ENCODE results near the gene JMJD1C.

DNA sequence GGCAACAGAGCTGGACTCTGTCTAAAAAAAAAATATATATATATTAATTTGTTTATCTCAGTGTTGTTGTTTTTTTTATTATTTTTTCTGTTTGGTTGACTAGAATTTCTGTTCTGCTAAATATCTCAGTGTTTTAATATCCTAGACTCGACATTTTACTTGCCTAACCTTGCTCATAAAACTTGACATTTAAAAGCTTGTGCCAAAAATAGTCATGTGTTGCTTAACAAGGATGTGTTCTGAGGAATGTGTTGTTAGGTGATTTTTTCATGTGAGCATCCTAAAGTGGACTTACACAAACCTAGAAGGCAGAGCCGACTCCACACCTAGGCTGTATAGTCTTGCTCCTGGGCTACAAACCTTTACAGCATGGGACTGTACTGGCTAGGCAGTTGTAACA is 309.5 kb downstream of the JMJD1C start:
- no peak for TF ChIP-seq POLR2A (IDR thresholded peaks at IDR 0.05)
- TF ChIP-seq, protein P1, sequence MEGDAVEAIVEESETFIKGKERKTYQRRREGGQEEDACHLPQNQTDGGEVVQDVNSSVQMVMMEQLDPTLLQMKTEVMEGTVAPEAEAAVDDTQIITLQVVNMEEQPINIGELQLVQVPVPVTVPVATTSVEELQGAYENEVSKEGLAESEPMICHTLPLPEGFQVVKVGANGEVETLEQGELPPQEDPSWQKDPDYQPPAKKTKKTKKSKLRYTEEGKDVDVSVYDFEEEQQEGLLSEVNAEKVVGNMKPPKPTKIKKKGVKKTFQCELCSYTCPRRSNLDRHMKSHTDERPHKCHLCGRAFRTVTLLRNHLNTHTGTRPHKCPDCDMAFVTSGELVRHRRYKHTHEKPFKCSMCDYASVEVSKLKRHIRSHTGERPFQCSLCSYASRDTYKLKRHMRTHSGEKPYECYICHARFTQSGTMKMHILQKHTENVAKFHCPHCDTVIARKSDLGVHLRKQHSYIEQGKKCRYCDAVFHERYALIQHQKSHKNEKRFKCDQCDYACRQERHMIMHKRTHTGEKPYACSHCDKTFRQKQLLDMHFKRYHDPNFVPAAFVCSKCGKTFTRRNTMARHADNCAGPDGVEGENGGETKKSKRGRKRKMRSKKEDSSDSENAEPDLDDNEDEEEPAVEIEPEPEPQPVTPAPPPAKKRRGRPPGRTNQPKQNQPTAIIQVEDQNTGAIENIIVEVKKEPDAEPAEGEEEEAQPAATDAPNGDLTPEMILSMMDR (IDR thresholded peaks at IDR 0.05): no peak

Data from adrenal gland (tissue), 5 donors.